HL-60 (cell line): Measurements from ENCODE around the gene GPR137.

Source experiments
- DNase-seq, 2 experiments: peaks; one replicate each; pipeline ENCODE4 v3.0.0-alpha.2; 2010 to 2020; ENCODE audit warnings: low read depth in 1 of 2, low spot score in 1 of 2
- H3K27ac ChIP-seq: fragments of 250-450 bp; sonication (Bioruptor Pico); replicated peaks from 2 replicates; pipeline ENCODE4 v1.5.1; 2020; ENCODE audit warnings: mild to moderate bottlenecking, moderate library complexity
- H3K27me3 ChIP-seq: fragments of 250-450 bp; sonication (Bioruptor Pico); 2 replicates; pipeline ENCODE4 v1.5.1; 2021; ENCODE audit warnings: mild to moderate bottlenecking, moderate library complexity; ENCODE audit not compliant: insufficient read depth, poor library complexity, severe bottlenecking
- H3K4me3 ChIP-seq: replicated peaks from 2 replicates; pipeline ENCODE4 v1.5.1; 2011; ENCODE audit warnings: mild to moderate bottlenecking, control low read depth, low read length; ENCODE audit not compliant: insufficient read depth
- CTCF ChIP-seq: IDR thresholded peaks from one replicate; pipeline ENCODE4 v1.5.1; 2011; ENCODE audit warnings: low read length, control low read depth, inconsistent platforms; ENCODE audit not compliant: insufficient read depth
- GABPA ChIP-seq: IDR thresholded peaks from 2 replicates; pipeline ENCODE4 v1.6.1; 2012; ENCODE audit warnings: low read depth
- POLR2AphosphoS5 ChIP-seq: IDR thresholded peaks from 2 replicates; pipeline ENCODE4 v1.6.1; 2012; ENCODE audit warnings: low read depth
- REST ChIP-seq: IDR thresholded peaks from 2 replicates; pipeline ENCODE4 v1.6.1; 2012; ENCODE audit warnings: low read depth; ENCODE audit not compliant: insufficient replicate concordance
- SPI1 ChIP-seq: IDR thresholded peaks from 2 replicates; pipeline ENCODE4 v1.6.1; 2012; ENCODE audit warnings: low read depth, mild to moderate bottlenecking, borderline replicate concordance

Gene GPR137

GRCh38 chr11:64256300-64256699, 29.3 kb upstream of the GPR137 start:
- Histone ChIP-seq H3K4me3 (no peak overlapping the region), H3K27ac (no peak overlapping the region), H3K27me3 (no peaks in the 10 kb centered on the region)
- TF ChIP-seq CTCF, result no peak
- no peak for TF ChIP-seq REST
- no peak for TF ChIP-seq SPI1
- TF ChIP-seq POLR2AphosphoS5, result no peak
- TF ChIP-seq GABPA, result no peak
- no peak for DNase-seq

- DNase-seq, result no peak
- TF ChIP-seq SPI1, result no peak
- no peak for TF ChIP-seq GABPA
- TF ChIP-seq CTCF, result no peak
- no peak for TF ChIP-seq POLR2AphosphoS5
- TF ChIP-seq REST, result no peak
- H3K27ac ChIP-seq, result no peak overlapping the region
- no peak overlapping the region for H3K4me3 ChIP-seq
- H3K27me3 ChIP-seq, result no peaks in the 10 kb centered on the region
Measured at GRCh38 chr11:64258356-64258755, 27.3 kb upstream of the GPR137 start.

- no peak overlapping the region for H3K27ac ChIP-seq
- no peak for TF ChIP-seq CTCF
- no peak for TF ChIP-seq SPI1
- TF ChIP-seq GABPA, result no peak
- TF ChIP-seq REST, result no peak
- no peak for TF ChIP-seq POLR2AphosphoS5
- no peak for DNase-seq
- no peaks in the 10 kb centered on the region for H3K27me3 ChIP-seq
- no peak overlapping the region for H3K4me3 ChIP-seq
Measured at GRCh38 chr11:64258946-64259532, 26.6 kb upstream of the GPR137 start.
